Naive thymus-derived CD4-positive, alpha-beta T cell (primary cell): Measurements from ENCODE around the gene ASAP2. TPM values are rescaled to one million over a fixed set of nuclear protein-coding genes. Genes with fewer than 3 reads are reported as not detected.

Experiments used
- ATAC-seq: fragments of 150-1000 bp; cut with Tn5 transposase; 2 replicates; pipeline ENCODE4 v1.10.0; 2021; ENCODE audit warnings: mild to moderate bottlenecking, moderate library complexity
- CTCF ChIA-PET: fragments of 350-600 bp; sonication (Branson Sonifier 250); formaldehyde crosslinking; loops from one replicate; lab custom pipeline; 2021; ENCODE audit warnings: antibody characterized with exemption; lab: Charles Lee
- POLR2A ChIA-PET: fragments of 350-600 bp; sonication (Branson Sonifier 250); formaldehyde crosslinking; loops from one replicate; lab custom pipeline; 2021; ENCODE audit warnings: antibody characterized with exemption, inconsistent platforms; lab: Charles Lee
- DNase-seq, 9 donors: peaks; one replicate each; pipeline versions ENCODE4 v3.0.0 to v3.0.0-alpha.2; 2020 to 2022; ENCODE audit warnings: mixed read lengths in 1 of 9
- H3K27ac ChIP-seq: one replicate; pipeline ENCODE4 v1.7.0; 2013; ENCODE audit warnings: mild to moderate bottlenecking, low read depth, low read length, moderate library complexity
- H3K27me3 ChIP-seq, 2 donors: one replicate each; pipeline ENCODE4 v1.7.0; 2013; ENCODE audit warnings: low read length in 2 of 2, mild to moderate bottlenecking in 2 of 2, moderate library complexity in 2 of 2; ENCODE audit not compliant: control insufficient read depth in 2 of 2, insufficient read depth in 2 of 2
- H3K36me3 ChIP-seq, 3 experiments: 1 replicate in 2 of 3; 2 replicates in 1 of 3; pipeline ENCODE4 v1.7.0; 2013; ENCODE audit warnings: low read length in 3 of 3, mild to moderate bottlenecking in 3 of 3, moderate library complexity in 1 of 3; ENCODE audit not compliant: insufficient read depth in 3 of 3, control insufficient read depth in 2 of 3
- H3K4me1 ChIP-seq, 2 donors: one replicate each; pipeline ENCODE4 v1.7.0; 2013; ENCODE audit warnings: low read length in 2 of 2, mild to moderate bottlenecking in 2 of 2, moderate library complexity in 1 of 2; ENCODE audit not compliant: control insufficient read depth in 2 of 2, insufficient read depth in 2 of 2
- H3K4me3 ChIP-seq: 2 replicates; pipeline ENCODE4 v1.7.0; 2013; ENCODE audit warnings: mild to moderate bottlenecking, low read length
- H3K9me3 ChIP-seq, 3 experiments: 1 replicate in 2 of 3; 2 replicates in 1 of 3; pipeline ENCODE4 v1.7.0; 2013; ENCODE audit warnings: low read length in 3 of 3; ENCODE audit not compliant: control insufficient read depth in 2 of 3
- H3K27ac Mint-ChIP-seq, 9 donors: one replicate each; pipeline ENCODE4 v1.8.0; 2020 to 2022; ENCODE audit warnings: mixed read lengths in 9 of 9, mild to moderate bottlenecking in 8 of 9, moderate library complexity in 5 of 9, inconsistent platforms in 2 of 9
- H3K27me3 Mint-ChIP-seq, 5 donors: one replicate each; pipeline ENCODE4 v1.8.0; 2021 to 2022; ENCODE audit warnings: mixed read lengths in 5 of 5, mild to moderate bottlenecking in 1 of 5
- H3K36me3 Mint-ChIP-seq, 5 donors: one replicate each; pipeline ENCODE4 v1.8.0; 2020 to 2022; ENCODE audit warnings: mixed read lengths in 5 of 5, mild to moderate bottlenecking in 3 of 5, inconsistent platforms in 1 of 5
- H3K4me1 Mint-ChIP-seq, 7 donors: one replicate each; pipeline ENCODE4 v1.8.0; 2020 to 2022; ENCODE audit warnings: mixed read lengths in 7 of 7, mild to moderate bottlenecking in 3 of 7, inconsistent platforms in 1 of 7
- H3K4me3 Mint-ChIP-seq, 10 donors: one replicate each; pipeline ENCODE4 v1.8.0; 2020 to 2022; ENCODE audit warnings: mild to moderate bottlenecking in 10 of 10, mixed read lengths in 10 of 10, moderate library complexity in 6 of 10, inconsistent platforms in 2 of 10
- H3K9me3 Mint-ChIP-seq, 11 donors: one replicate each; pipeline ENCODE4 v1.8.0; 2020 to 2022; ENCODE audit warnings: mixed read lengths in 11 of 11, mild to moderate bottlenecking in 4 of 11, inconsistent platforms in 1 of 11, moderate library complexity in 1 of 11
- intact Hi-C, 2 donors: fragments of 100-400 bp; cut with micrococcal nuclease; formaldehyde crosslinking; loops; one replicate each; pipeline ENCODE4 v1.15.1; 2023
- polyA plus RNA-seq, 2 donors: library from polyadenylated mRNA; unstranded; fragments of 300-500 nt; fragmentation: Illumina TruSeq; gene quantifications; one replicate each; pipeline ENCODE4 v1.2.3, GENCODE V29; 2021
- total RNA-seq, 6 experiments: library from RNA in 5 of 6; stranded (reverse) in 5 of 6; gene quantifications; 1 replicate in 5 of 6; 2 replicates in 1 of 6; pipeline ENCODE4 v1.2.3 and lab custom pipeline; 2021 to 2026

The ASAP2 gene
- total and polyA plus RNA-seq, 7 experiments from 2014 or later = 0.10 to 1.2 (median 0.45) TPM; not detected in 4

GRCh38 chr2:9170458-9171130, 36.0 kb upstream of the ASAP2 start:
- CTCF ChIA-PET = no interaction called here
- Histone ChIP-seq H3K27ac (no peak overlapping the region), H3K27me3 (peaks cover 0 to 4% of the 10 kb centered on the region in 2 donors), H3K9me3 (no peaks in the 10 kb centered on the region), H3K4me1 (no peaks in the 10 kb centered on the region), H3K4me3 (no peak overlapping the region), H3K36me3 (no peaks in the 10 kb centered on the region)
- no peak overlapping the region for H3K27ac Mint-ChIP-seq
- no peak for ATAC-seq
- intact Hi-C loops = no loop called here
- no peaks in the 10 kb centered on the region for H3K36me3 Mint-ChIP-seq
- POLR2A ChIA-PET = no interaction called here
- H3K4me3 Mint-ChIP-seq = no peak overlapping the region
- no peak for DNase-seq
- H3K27me3 Mint-ChIP-seq = peaks cover 8 to 24% (median 17%) of the 10 kb centered on the region in 5 donors
- peaks cover 0 to 8% (median 0%) of the 10 kb centered on the region in 7 donors for H3K4me1 Mint-ChIP-seq
- H3K9me3 Mint-ChIP-seq = peaks cover 0 to 3% (median 0%) of the 10 kb centered on the region in 11 donors

DNA sequence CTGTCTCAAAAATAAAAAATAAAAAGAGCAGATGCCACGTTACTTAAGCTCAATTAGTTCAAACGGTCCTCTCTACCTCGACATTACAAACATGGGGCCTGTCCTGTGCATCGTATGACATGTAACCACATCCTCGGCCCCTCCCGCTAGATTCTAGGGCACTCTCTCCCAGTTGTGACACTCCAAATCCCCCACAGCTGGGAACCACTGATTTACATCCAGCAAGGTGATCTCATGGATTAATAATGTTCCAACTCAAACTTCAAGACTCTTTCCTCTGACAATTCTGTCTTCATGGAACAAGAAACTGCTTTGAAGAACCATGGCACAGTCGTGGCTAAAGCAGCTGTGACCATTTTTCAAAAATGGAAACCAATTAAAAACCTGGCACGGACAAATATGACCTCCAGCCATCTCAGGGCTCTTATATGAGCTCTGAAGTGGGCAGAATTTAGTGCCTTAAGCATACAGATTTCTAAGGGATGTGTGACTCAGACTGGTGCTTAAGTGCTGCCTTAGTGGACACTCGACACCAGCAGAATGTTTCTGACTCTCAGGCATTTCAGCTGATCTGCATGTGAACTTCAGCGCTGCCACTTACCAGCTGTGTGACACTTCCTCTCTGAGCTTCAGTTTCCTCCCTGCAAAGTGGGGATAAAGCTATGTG, 31.7 kb upstream of the ASAP2 start:
- intact Hi-C loops = no loop called here
- Histone ChIP-seq H3K4me1 (no peaks in the 10 kb centered on the region), H3K36me3 (no peaks in the 10 kb centered on the region), H3K4me3 (no peak overlapping the region), H3K27me3 (peaks cover 0 to 4% of the 10 kb centered on the region in 2 donors), H3K27ac (no peak overlapping the region), H3K9me3 (no peaks in the 10 kb centered on the region)
- ChIA-PET CTCF (no interaction called here), POLR2A (no interaction called here)
- Mint-ChIP-seq H3K4me3 (no peak overlapping the region), H3K4me1 (no peaks in the 10 kb centered on the region), H3K36me3 (no peaks in the 10 kb centered on the region), H3K27me3 (peaks cover 8 to 22% (median 15%) of the 10 kb centered on the region in 5 donors), H3K27ac (no peak overlapping the region), H3K9me3 (peaks cover 0 to 3% (median 0%) of the 10 kb centered on the region in 11 donors)
- peak; percentile 50 for ATAC-seq
- no peak for DNase-seq

- Mint-ChIP-seq H3K9me3 (peaks cover 0 to 14% (median 4%) of the 10 kb centered on the region in 11 donors), H3K27me3 (peaks cover 4 to 27% (median 27%) of the 10 kb centered on the region in 5 donors), H3K36me3 (peaks cover 0 to 5% (median 4%) of the 10 kb centered on the region in 5 donors), H3K4me3 (no peak overlapping the region), H3K4me1 (no peaks in the 10 kb centered on the region), H3K27ac (no peak overlapping the region)
- ChIA-PET POLR2A (no interaction called here), CTCF (interaction anchor here (0.6 kb wide), 1 partner anchor 872 kb away, joined by 3 read pairs; no protein-coding TSS in a partner anchor)
- intact Hi-C loops = no loop called here
- DNase-seq (no peak), ATAC-seq (peak; percentile 29)
- Histone ChIP-seq H3K4me3 (no peak overlapping the region), H3K36me3 (no peaks in the 10 kb centered on the region), H3K4me1 (no peaks in the 10 kb centered on the region), H3K27ac (no peak overlapping the region), H3K9me3 (no peaks in the 10 kb centered on the region), H3K27me3 (peaks cover 0 to 4% of the 10 kb centered on the region in 2 donors)
Measured at GRCh38 chr2:9178110-9178903, 28.3 kb upstream of the ASAP2 start.

DNA sequence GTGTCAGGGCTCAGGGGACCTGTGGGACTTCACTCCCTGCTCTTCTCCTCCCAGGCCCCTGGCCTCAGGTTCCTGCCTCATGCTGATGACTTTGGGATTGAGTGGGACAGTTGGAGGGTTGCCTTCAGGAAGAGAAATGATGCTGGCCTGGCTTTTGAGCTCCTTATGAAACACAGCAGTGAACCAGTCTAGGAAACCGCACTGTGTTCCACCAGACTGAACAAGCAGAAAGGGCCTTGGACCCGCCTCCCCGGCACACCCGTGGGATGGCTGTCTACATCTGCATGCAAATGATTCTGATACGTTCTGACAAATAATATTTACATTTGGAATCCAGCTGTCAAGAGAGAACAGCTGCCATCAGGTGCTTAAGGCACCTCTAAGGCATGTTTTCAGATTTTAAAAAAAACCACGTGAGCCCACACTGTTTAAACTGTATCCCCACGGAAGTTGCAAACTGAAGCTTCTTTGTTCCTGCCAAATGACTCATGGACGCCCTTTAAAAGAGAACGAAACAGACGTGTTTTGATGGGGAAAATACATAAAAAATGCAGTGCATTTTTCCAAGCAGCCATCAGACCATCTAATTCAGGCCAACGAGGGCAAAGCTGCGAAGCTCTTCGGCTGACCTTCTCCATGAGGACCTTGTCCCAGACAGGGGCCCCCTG, 27.6 kb upstream of the ASAP2 start:
- Mint-ChIP-seq H3K27ac (no peak overlapping the region), H3K9me3 (peaks cover 0 to 15% (median 4%) of the 10 kb centered on the region in 11 donors), H3K4me3 (no peak overlapping the region), H3K36me3 (peaks cover 0 to 5% (median 4%) of the 10 kb centered on the region in 5 donors), H3K27me3 (peaks cover 4 to 34% (median 27%) of the 10 kb centered on the region in 5 donors), H3K4me1 (no peaks in the 10 kb centered on the region)
- DNase-seq = no peak
- peaks cover 0 to 4% of the 10 kb centered on the region in 2 donors for H3K27me3 ChIP-seq
- ChIA-PET POLR2A (no interaction called here), CTCF (interaction anchor here (0.6 kb wide), 1 partner anchor 871 kb away, joined by 3 read pairs; no protein-coding TSS in a partner anchor)
- H3K36me3 ChIP-seq = no peaks in the 10 kb centered on the region
- no peak overlapping the region for H3K4me3 ChIP-seq
- ATAC-seq = peak; percentile 8
- intact Hi-C loops = no loop called here
- H3K9me3 ChIP-seq = no peaks in the 10 kb centered on the region
- H3K4me1 ChIP-seq = no peaks in the 10 kb centered on the region
- no peak overlapping the region for H3K27ac ChIP-seq

DNA sequence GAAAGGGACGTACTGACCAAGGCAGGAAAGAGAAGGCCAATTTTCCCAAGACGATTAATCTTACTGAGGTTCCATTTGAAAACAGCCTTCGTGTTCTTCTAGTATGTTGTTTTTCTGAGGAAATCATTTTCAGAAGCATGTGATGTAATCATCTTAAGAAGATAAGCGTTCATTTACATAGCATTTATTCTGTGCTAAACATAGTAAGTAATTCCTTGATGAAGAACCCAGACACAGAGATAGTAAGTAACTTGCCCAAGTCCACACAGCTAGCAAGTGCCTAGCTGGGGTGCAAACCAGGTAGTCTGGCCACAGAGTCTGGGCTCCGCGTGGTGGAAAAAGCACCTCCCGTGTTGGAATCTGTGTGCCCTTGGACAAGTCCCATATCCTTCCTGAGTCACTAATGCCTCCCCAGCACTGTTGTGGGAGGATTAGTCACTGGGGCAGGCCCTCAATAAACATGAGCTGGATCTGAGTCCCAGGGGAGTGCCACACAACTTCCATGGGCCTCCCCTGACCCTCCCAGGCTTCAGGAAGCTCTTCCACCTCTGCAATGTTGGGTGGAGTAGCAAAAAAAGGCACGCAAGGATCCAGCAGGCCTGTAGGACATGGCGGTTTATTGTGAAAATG, 26.9 kb upstream of the ASAP2 start:
- Histone ChIP-seq H3K4me1 (no peaks in the 10 kb centered on the region), H3K27me3 (peaks cover 0 to 3% of the 10 kb centered on the region in 2 donors), H3K27ac (no peak overlapping the region), H3K9me3 (no peaks in the 10 kb centered on the region), H3K4me3 (no peak overlapping the region), H3K36me3 (no peaks in the 10 kb centered on the region)
- Mint-ChIP-seq H3K9me3 (peaks cover 0 to 15% (median 4%) of the 10 kb centered on the region in 11 donors), H3K27me3 (peaks cover 4 to 35% (median 27%) of the 10 kb centered on the region in 5 donors), H3K4me3 (no peak overlapping the region), H3K27ac (no peak overlapping the region), H3K36me3 (peaks cover 0 to 5% (median 4%) of the 10 kb centered on the region in 5 donors), H3K4me1 (no peaks in the 10 kb centered on the region)
- no peak for ATAC-seq
- ChIA-PET CTCF (no interaction called here), POLR2A (no interaction called here)
- no peak for DNase-seq
- intact Hi-C loops = no loop called here

- Histone ChIP-seq H3K27ac (no peak overlapping the region), H3K9me3 (no peaks in the 10 kb centered on the region), H3K4me3 (no peak overlapping the region), H3K4me1 (no peaks in the 10 kb centered on the region), H3K36me3 (no peaks in the 10 kb centered on the region), H3K27me3 (no peaks in the 10 kb centered on the region)
- ChIA-PET CTCF (no interaction called here), POLR2A (no interaction called here)
- Mint-ChIP-seq H3K36me3 (peaks cover 0 to 5% (median 4%) of the 10 kb centered on the region in 5 donors), H3K4me1 (no peaks in the 10 kb centered on the region), H3K9me3 (peaks cover 0 to 15% (median 5%) of the 10 kb centered on the region in 11 donors), H3K27me3 (peaks cover 4 to 36% (median 27%) of the 10 kb centered on the region in 5 donors), H3K4me3 (no peak overlapping the region), H3K27ac (no peak overlapping the region)
- intact Hi-C loops = no loop called here
- no peak for DNase-seq
- no peak for ATAC-seq
Measured at GRCh38 chr2:9184361-9184760, 22.3 kb upstream of the ASAP2 start.
